Loucy (cell line): ENCODE measurements around the gene TAB2.

Experiments
- CTCF ChIP-seq: fragments of 200-600 bp; sonication (generic); conservative IDR thresholded peaks from 2 replicates; pipeline ENCODE4 v1.5.1; 2014; ENCODE audit warnings: mild to moderate bottlenecking, antibody characterized with exemption, low read length
- EZH2phosphoT487 ChIP-seq: fragments of 200-600 bp; IDR thresholded peaks from 2 replicates; pipeline ENCODE4 v1.6.1; 2018; ENCODE audit warnings: antibody characterized with exemption, mild to moderate bottlenecking, moderate library complexity, borderline replicate concordance

- TF ChIP-seq EZH2phosphoT487, result no peak
- TF ChIP-seq CTCF, result no peak
Measured at GRCh38 chr6:149457316-149457884, 139.9 kb downstream of the TAB2 start.
